SK-N-SH treated with all-trans-retinoic acid at 6 μM for 48 hours (cell line): ENCODE measurements around the gene C5AR2.
A peak's percentile ranks its signal among the peaks of the same experiment; 100 is the strongest.

Experiments used
- ATAC-seq: fragments of 200-7000 bp; cut with Tn5 transposase; 3 replicates; pipeline ENCODE4 v1.9.1; 2020; ENCODE audit warnings: mild to moderate bottlenecking, moderate library complexity
- ARNTL ChIP-seq: fragments of 450-650 bp; formaldehyde crosslinking; IDR thresholded peaks from 2 replicates; pipeline ENCODE4 v1.5.0; 2020; ENCODE audit warnings: low read depth, mild to moderate bottlenecking, moderate library complexity, borderline replicate concordance
- BACH2 ChIP-seq: fragments of 250-450 bp; sonication (Bioruptor Pico); IDR thresholded peaks from 2 replicates; pipeline ENCODE4 v1.9.0; 2021; ENCODE audit warnings: mild to moderate bottlenecking, borderline replicate concordance
- CREB5 ChIP-seq: fragments of 250-450 bp; sonication (Bioruptor Pico); IDR thresholded peaks from 2 replicates; pipeline ENCODE4 v1.5.1; 2020; ENCODE audit warnings: low read depth, mild to moderate bottlenecking, moderate library complexity
- CSDC2 ChIP-seq: fragments of 250-450 bp; sonication (Bioruptor Pico); IDR thresholded peaks from 2 replicates; pipeline ENCODE4 v1.5.0; 2020; ENCODE audit warnings: mild to moderate bottlenecking, moderate library complexity
- CSRNP3 ChIP-seq: fragments of 250-450 bp; sonication (Bioruptor Pico); IDR thresholded peaks from 2 replicates; pipeline ENCODE4 v1.5.1; 2021; ENCODE audit warnings: mild to moderate bottlenecking, moderate library complexity
- ESRRG ChIP-seq: fragments of 250-450 bp; sonication (Bioruptor Pico); IDR thresholded peaks from 2 replicates; pipeline ENCODE4 v1.6.1; 2021; ENCODE audit warnings: mild to moderate bottlenecking
- GLIS3 ChIP-seq: fragments of 250-450 bp; sonication (Bioruptor Pico); IDR thresholded peaks from 2 replicates; pipeline ENCODE4 v1.5.0; 2020; ENCODE audit warnings: mild to moderate bottlenecking, moderate library complexity
- OSR1 ChIP-seq: fragments of 250-450 bp; sonication (Bioruptor Pico); IDR thresholded peaks from 2 replicates; pipeline ENCODE4 v1.8.0; 2022; ENCODE audit warnings: moderate library complexity, mild to moderate bottlenecking, inconsistent platforms
- PATZ1 ChIP-seq: fragments of 250-450 bp; sonication (Bioruptor Pico); IDR thresholded peaks from 2 replicates; pipeline ENCODE4 v1.8.0; 2020; ENCODE audit warnings: mild to moderate bottlenecking, moderate library complexity, borderline replicate concordance
- POU6F1 ChIP-seq: fragments of 250-450 bp; sonication (Bioruptor Pico); IDR thresholded peaks from 2 replicates; pipeline ENCODE4 v1.8.0; 2021; ENCODE audit warnings: low read depth, mild to moderate bottlenecking, moderate library complexity, borderline replicate concordance
- PPARA ChIP-seq: fragments of 250-450 bp; sonication (Bioruptor Pico); IDR thresholded peaks from 2 replicates; pipeline ENCODE4 v1.5.0; 2020; ENCODE audit warnings: mild to moderate bottlenecking, borderline replicate concordance
- RARB ChIP-seq: fragments of 250-450 bp; sonication (Bioruptor Pico); IDR thresholded peaks from 2 replicates; pipeline ENCODE4 v1.8.0; 2021; ENCODE audit warnings: mild to moderate bottlenecking, moderate library complexity
- SNAI2 ChIP-seq: fragments of 250-450 bp; sonication (Bioruptor Pico); IDR thresholded peaks from 2 replicates; pipeline ENCODE4 v1.5.0; 2020; ENCODE audit warnings: mild to moderate bottlenecking, moderate library complexity
- TCF4 ChIP-seq: fragments of 250-450 bp; sonication (Bioruptor Pico); IDR thresholded peaks from 2 replicates; pipeline ENCODE4 v1.8.0; 2021; ENCODE audit warnings: mild to moderate bottlenecking, moderate library complexity, borderline replicate concordance
- TOX ChIP-seq: fragments of 250-450 bp; sonication (Bioruptor Pico); IDR thresholded peaks from 2 replicates; pipeline ENCODE4 v1.8.0; 2021; ENCODE audit warnings: mild to moderate bottlenecking, moderate library complexity, borderline replicate concordance
- TSHZ2 ChIP-seq: fragments of 250-450 bp; sonication (Bioruptor Pico); IDR thresholded peaks from 2 replicates; pipeline ENCODE4 v1.5.0; 2020; ENCODE audit warnings: mild to moderate bottlenecking, moderate library complexity
- ZC3H10 ChIP-seq: fragments of 250-450 bp; sonication (Bioruptor Pico); IDR thresholded peaks from 2 replicates; pipeline ENCODE4 v1.5.1; 2021; ENCODE audit warnings: mild to moderate bottlenecking, moderate library complexity
- ZFP3 ChIP-seq: fragments of 250-450 bp; sonication (Bioruptor Pico); IDR thresholded peaks from 2 replicates; pipeline ENCODE4 v1.5.0; 2020; ENCODE audit warnings: mild to moderate bottlenecking, moderate library complexity
- ZFP30 ChIP-seq: fragments of 450-650 bp; formaldehyde crosslinking; IDR thresholded peaks from 2 replicates; pipeline ENCODE4 v1.5.0; 2022; ENCODE audit warnings: mild to moderate bottlenecking, moderate library complexity
- ZNF565 ChIP-seq: fragments of 450-650 bp; formaldehyde crosslinking; conservative IDR thresholded peaks from 2 replicates; pipeline ENCODE4 v1.5.0; 2020; ENCODE audit warnings: low read depth, mild to moderate bottlenecking, moderate library complexity
- ZNF70 ChIP-seq: fragments of 450-650 bp; formaldehyde crosslinking; IDR thresholded peaks from 2 replicates; pipeline ENCODE4 v1.5.0; 2020; ENCODE audit warnings: mild to moderate bottlenecking, moderate library complexity
- ZNF8 ChIP-seq: fragments of 450-650 bp; formaldehyde crosslinking; IDR thresholded peaks from 2 replicates; pipeline ENCODE4 v1.5.0; 2020; ENCODE audit warnings: mild to moderate bottlenecking, moderate library complexity

C5AR2 gene

GRCh38 chr19:47331931-47332547, at the start of gene C5AR2:
Gene C5AR2 (plus strand): TSS chr19:47332175. CDS start chr19:47340800, 8,625 bp downstream.
- no peak; the same call in 2 of the 3 replicates for ATAC-seq
- TF ChIP-seq PATZ1 (CRISPR knock-in tag) (no peak), CSRNP3 (CRISPR knock-in tag) (no peak), POU6F1 (no peak)
- TF ChIP-seq, all 23 proteins: peak for 0

GRCh38 chr19:47283405-47284059, 48.4 kb upstream of the C5AR2 start:
- TF ChIP-seq ZC3H10 (CRISPR knock-in tag) (no peak), ZFP30 (CRISPR knock-in tag) (no peak), CREB5 (CRISPR knock-in tag) (no peak), BACH2 (CRISPR knock-in tag) (no peak), TOX (CRISPR knock-in tag) (no peak)
- no peak for ATAC-seq

- peak; percentile 58 for ATAC-seq
- TF ChIP-seq OSR1 (CRISPR knock-in tag), result no peak
- no peak for TF ChIP-seq PPARA (CRISPR knock-in tag)
- TF ChIP-seq CREB5 (CRISPR knock-in tag), result no peak
- no peak for TF ChIP-seq ESRRG (CRISPR knock-in tag)
- no peak for TF ChIP-seq ZFP3
- no peak for TF ChIP-seq ZNF8 (CRISPR knock-in tag)
- no peak for TF ChIP-seq PATZ1 (CRISPR knock-in tag)
- TF ChIP-seq TSHZ2 (CRISPR knock-in tag), result no peak
- TF ChIP-seq ARNTL (CRISPR knock-in tag), result no peak
- TF ChIP-seq CSRNP3 (CRISPR knock-in tag), result no peak
- TF ChIP-seq ZNF565 (CRISPR knock-in tag), result no peak
- TF ChIP-seq CSDC2 (CRISPR knock-in tag), result no peak
- TF ChIP-seq TCF4, result no peak
- no peak for TF ChIP-seq BACH2 (CRISPR knock-in tag)
- no peak for TF ChIP-seq GLIS3
- no peak for TF ChIP-seq RARB (CRISPR knock-in tag)
- no peak for TF ChIP-seq ZC3H10 (CRISPR knock-in tag)
- TF ChIP-seq SNAI2 (CRISPR knock-in tag), result no peak
- no peak for TF ChIP-seq ZFP30 (CRISPR knock-in tag)
- TF ChIP-seq ZNF70 (CRISPR knock-in tag), result no peak
Observed at GRCh38 chr19:47284324-47284899, 47.6 kb upstream of the C5AR2 start.
